ENCODE measurements around the gene GRIK1. TPM values are rescaled to one million over a fixed set of nuclear protein-coding genes. Genes with fewer than 3 reads are reported as not detected.

The GRIK1 gene
- total and polyA plus RNA-seq, 2 experiments from 2014 or later, result 0.05 TPM; not detected in 1

DNA sequence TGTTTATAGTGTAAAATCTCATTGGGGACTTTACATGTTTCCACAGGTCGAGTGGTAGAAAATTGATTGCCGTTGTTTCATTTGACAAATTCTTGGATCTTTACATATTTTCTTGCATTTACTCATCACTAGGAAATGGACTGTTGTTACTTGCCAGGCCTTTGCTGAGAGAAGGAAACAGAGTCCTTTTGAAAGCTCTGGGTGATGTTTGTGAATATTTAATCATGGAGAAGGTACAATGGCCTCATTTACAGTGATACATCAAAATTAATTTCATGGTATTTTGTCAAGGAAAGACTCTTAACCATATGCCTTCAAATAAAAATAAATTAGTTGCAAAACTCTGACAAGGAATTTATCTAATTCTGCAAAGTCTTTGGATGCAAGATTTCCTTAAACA is 198.0 kb downstream of the GRIK1 start:
- Histone ChIP-seq H3K4me1 (ENCODE audit: low read depth) (no peaks in the 10 kb centered on the region), H3K36me3 (no peaks in the 10 kb centered on the region)
- TF ChIP-seq, protein P1, sequence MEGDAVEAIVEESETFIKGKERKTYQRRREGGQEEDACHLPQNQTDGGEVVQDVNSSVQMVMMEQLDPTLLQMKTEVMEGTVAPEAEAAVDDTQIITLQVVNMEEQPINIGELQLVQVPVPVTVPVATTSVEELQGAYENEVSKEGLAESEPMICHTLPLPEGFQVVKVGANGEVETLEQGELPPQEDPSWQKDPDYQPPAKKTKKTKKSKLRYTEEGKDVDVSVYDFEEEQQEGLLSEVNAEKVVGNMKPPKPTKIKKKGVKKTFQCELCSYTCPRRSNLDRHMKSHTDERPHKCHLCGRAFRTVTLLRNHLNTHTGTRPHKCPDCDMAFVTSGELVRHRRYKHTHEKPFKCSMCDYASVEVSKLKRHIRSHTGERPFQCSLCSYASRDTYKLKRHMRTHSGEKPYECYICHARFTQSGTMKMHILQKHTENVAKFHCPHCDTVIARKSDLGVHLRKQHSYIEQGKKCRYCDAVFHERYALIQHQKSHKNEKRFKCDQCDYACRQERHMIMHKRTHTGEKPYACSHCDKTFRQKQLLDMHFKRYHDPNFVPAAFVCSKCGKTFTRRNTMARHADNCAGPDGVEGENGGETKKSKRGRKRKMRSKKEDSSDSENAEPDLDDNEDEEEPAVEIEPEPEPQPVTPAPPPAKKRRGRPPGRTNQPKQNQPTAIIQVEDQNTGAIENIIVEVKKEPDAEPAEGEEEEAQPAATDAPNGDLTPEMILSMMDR (IDR thresholded peaks at IDR 0.05; ENCODE audit: low read depth, low read length), result no peak

DNA sequence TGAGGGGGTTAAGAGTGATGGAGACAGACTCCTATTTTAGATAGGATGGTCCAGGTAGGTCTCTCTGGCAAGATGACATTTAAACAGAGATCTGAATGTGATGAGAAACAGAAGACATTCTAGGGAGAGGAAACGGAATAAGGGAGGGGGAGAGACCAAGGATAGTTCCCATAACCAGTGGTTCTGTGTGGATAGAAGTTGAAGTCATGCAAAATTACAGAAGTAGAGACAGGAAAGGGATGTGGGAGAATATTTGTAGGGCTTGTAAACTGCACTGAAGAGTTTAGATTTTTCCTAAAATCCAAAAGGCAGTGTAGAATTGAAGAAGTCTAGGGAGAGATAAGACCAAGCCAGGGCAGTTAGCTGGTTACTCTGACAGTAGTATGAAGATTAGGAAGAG is 200.6 kb downstream of the GRIK1 start:
- TF ChIP-seq, protein P1 (IDR thresholded peaks at IDR 0.05; ENCODE audit: low read depth, low read length), result no peak
- Histone ChIP-seq H3K36me3 (no peaks in the 10 kb centered on the region), H3K27ac (no peak overlapping the region), H3K9me3 (ENCODE audit: low read depth) (no peaks in the 10 kb centered on the region), H3K4me3 (no peak overlapping the region), H3K4me1 (ENCODE audit: low read depth) (no peaks in the 10 kb centered on the region), H3K27me3 (no peaks in the 10 kb centered on the region)
- no peak for DNase-seq (ENCODE audit: low read depth in 1 of 2, low spot score in 1 of 2)

More for the DNA sequence above, 198.0 kb downstream of the GRIK1 start:
- Histone ChIP-seq H3K27ac (no peak overlapping the region), H3K27me3 (no peaks in the 10 kb centered on the region), H3K4me3 (no peak overlapping the region), H3K9me3 (ENCODE audit: low read depth) (no peaks in the 10 kb centered on the region)
- no peak for DNase-seq (ENCODE audit: low read depth in 1 of 2, low spot score in 1 of 2)

DNA sequence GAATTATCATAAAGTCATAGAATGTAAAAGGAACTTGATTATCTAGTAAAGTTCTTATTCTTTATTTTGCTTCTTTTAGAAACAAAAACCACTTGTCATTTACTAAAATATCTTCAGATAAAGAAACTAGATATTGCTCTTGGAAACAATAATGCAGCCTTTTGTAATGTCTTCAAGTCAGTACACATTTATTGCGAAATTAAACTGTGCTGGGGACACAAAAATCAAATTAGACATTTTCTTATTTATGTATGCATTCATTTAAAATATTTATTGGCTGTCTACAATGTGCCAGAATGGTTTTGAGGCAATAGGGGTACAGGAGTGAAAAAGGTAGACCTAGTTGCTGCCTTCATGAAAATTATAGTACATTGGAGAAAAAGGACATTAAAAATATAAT is 201.1 kb downstream of the GRIK1 start:
- Histone ChIP-seq H3K9me3 (ENCODE audit: low read depth) (no peaks in the 10 kb centered on the region), H3K4me1 (ENCODE audit: low read depth) (no peaks in the 10 kb centered on the region), H3K27ac (no peak overlapping the region), H3K36me3 (no peaks in the 10 kb centered on the region), H3K4me3 (no peak overlapping the region), H3K27me3 (no peaks in the 10 kb centered on the region)
- DNase-seq (ENCODE audit: low read depth in 1 of 2, low spot score in 1 of 2), result no peak
- TF ChIP-seq, protein P1 (IDR thresholded peaks at IDR 0.05; ENCODE audit: low read depth, low read length), result no peak

DNA sequence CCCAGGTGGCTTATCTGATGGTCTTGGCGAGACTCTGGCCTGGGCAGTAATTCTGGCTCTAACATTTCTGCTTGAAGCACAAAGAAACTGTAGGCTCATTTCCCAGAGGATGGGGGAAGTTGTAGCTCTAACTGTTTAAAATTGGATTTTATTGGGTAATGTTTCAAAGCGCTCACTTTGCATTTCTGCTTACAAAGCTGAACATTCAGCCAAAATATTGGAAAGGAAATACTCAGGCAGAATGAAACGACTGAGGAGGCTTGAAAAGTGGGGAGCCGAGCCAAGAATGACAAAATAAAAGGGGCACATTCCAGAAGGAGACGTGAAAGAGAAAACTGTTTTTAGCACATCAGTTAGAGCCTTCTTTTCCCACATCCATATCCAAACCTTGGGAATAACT is 202.6 kb downstream of the GRIK1 start:
- no peak overlapping the region for H3K4me3 ChIP-seq
- H3K9me3 ChIP-seq (ENCODE audit: low read depth), result no peaks in the 10 kb centered on the region
- no peaks in the 10 kb centered on the region for H3K4me1 ChIP-seq (ENCODE audit: low read depth)
- no peaks in the 10 kb centered on the region for H3K36me3 ChIP-seq
- no peaks in the 10 kb centered on the region for H3K27me3 ChIP-seq
- TF ChIP-seq, protein P1 (IDR thresholded peaks at IDR 0.05; ENCODE audit: low read depth, low read length), result no peak
- DNase-seq (ENCODE audit: low read depth in 1 of 2, low spot score in 1 of 2), result no peak
- H3K27ac ChIP-seq, result no peak overlapping the region

DNA sequence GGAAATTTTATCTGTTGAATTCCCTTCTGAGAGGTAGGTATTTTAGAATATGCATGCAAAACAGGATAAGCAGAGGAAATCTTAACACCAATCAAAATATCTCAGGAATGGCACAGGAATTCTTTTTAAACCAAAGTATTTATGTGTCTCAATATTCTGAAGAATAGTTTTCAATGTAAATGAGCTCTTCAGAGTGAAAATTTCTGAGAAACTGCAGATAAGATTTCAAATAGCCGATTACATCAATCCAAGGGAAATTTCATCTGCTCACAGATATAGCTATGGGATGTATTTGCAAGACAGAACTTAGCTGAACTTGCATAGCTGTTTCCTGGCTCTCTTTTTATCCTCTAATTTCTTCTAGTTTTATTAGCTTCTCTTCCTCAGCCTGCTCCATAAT is 209.5 kb downstream of the GRIK1 start:
- TF ChIP-seq, protein P1 (IDR thresholded peaks at IDR 0.05; ENCODE audit: low read depth, low read length), result no peak

DNA sequence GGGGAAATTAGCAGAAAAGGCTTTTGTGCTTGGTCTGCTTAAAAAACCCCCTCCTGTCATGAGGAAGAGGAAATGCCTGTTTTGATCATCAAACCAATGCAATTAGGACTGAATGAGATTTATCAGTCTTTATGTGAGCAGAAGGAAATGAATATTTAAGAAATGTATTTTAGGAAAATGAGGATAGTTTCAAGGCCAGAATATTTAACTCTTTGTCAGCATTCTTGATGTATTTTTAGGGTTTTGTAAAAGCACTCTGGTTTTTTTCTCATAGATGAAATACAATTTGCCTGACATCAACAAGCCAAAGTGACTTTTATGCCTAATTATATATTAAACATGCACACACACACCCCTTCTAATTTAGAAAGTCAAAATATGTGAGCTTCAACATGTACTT is 213.8 kb downstream of the GRIK1 start:
- TF ChIP-seq, protein P1 (IDR thresholded peaks at IDR 0.05; ENCODE audit: low read depth, low read length), result no peak
- DNase-seq (ENCODE audit: low read depth in 1 of 2, low spot score in 1 of 2), result no peak
- no peak overlapping the region for H3K27ac ChIP-seq
- H3K36me3 ChIP-seq, result no peaks in the 10 kb centered on the region
- H3K27me3 ChIP-seq, result no peaks in the 10 kb centered on the region
- H3K9me3 ChIP-seq (ENCODE audit: low read depth), result no peaks in the 10 kb centered on the region
- H3K4me3 ChIP-seq, result no peak overlapping the region
- no peaks in the 10 kb centered on the region for H3K4me1 ChIP-seq (ENCODE audit: low read depth)

More for the DNA sequence above, 209.5 kb downstream of the GRIK1 start:
- H3K27me3 ChIP-seq, result no peaks in the 10 kb centered on the region
- H3K4me3 ChIP-seq, result no peak overlapping the region
- H3K36me3 ChIP-seq, result no peaks in the 10 kb centered on the region
- DNase-seq (ENCODE audit: low read depth in 1 of 2, low spot score in 1 of 2), result no peak
- H3K27ac ChIP-seq, result no peak overlapping the region
- no peaks in the 10 kb centered on the region for H3K4me1 ChIP-seq (ENCODE audit: low read depth)
- no peaks in the 10 kb centered on the region for H3K9me3 ChIP-seq (ENCODE audit: low read depth)

Measured in cardiac muscle cell (in vitro differentiated cells and primary cell).